GM18868 (cell line): Measurements from ENCODE around the gene SRGN.

ENCODE experiments used
- ATAC-seq: cut with Tn5 transposase; IDR thresholded peaks from one replicate; pipeline ENCODE4 v1.9.1; 2021; ENCODE audit warnings: mild to moderate bottlenecking, moderate library complexity; ENCODE audit not compliant: unreplicated experiment

Gene SRGN

DNA sequence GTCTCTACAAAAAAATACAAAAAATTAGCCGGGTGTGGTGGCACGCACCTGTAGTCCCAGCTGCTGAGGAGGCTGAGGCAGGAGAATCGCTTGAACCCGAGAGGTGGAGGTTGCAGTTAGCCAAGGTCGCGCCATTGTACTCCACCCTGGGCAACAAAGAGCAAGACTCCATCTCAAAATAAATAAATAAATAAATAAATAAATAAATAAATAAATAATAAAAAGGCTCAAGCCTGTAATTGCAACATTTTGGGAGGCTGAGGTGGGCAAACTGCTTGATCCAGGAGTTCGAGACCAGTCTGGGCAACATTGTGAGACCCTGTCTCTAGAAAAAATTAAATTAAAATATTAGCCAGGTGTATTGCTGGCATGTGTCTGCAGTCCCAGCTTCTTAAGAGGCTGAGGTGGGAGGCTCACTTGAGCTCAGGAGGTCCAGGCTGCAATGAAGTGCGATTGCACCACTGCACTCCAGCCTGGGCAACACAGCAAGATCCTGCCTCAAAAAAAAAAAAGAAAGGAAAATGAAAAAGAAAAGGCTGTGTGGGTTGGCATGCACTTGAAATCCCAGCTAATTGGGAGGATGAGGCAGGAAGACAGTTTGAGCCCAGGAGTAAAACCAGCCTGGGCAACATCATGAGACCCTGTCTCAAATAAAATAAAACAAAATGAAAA, 27.6 kb upstream of the SRGN start:
- no peak for ATAC-seq

DNA sequence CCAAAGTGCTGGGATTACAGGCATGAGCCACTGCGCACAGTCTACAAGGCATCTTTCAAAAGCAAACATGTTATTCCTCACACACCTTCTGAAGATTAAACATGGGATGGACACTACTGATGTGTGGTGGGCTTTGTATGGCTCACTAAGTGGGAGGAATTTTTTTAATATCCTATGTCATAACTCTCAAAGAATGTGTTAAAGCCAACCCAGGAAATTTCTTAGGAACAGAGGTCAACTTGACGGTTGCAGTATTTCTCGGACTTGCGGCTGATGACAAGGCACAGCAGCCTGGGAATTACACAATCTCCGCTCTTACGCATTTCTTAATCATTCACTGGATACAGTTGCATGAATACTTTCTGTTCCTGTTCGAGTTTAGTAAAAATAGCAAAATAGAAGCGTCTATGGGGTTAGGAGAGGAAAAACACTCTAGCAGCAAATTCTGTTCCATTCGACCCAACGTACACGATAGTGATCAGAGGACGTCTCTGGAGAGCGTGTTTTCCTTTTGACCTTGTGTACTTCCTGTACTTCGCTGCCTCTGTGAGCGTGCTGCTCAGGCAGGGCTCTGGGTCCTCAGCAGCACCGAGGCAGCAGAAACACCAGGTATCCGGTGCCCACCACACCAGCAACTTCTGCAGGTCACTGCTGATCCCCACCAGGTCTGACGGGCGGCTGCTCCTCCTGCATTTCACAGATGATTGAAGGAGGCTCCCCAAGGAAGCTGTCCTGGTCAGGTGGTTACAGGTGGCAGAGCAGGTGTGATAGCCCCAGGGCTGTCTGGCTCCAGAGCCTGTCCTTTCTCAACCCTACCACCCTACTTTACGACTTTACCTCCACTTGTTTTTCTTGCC, 26.4 kb upstream of the SRGN start:
- ATAC-seq = peak; percentile 31

DNA sequence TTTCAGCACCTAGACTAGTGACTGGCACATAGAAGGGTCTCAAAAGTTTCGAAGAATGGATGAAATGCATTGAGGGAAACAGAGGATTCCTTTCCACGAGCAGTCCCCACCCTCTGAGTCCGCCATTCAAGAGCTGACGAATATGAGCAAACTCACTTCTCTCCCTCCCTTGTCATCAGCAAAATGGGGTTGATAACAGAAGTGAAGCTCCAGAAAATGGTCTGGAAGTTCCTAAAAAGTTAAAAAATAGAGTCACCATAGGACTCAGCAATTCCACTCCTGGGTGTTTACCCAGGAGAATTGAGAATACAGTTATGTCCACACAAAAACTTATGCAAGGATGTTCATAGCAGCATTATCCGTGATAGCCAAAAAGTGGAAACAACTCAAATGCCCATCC, 25.0 kb upstream of the SRGN start:
- ATAC-seq = no peak

DNA sequence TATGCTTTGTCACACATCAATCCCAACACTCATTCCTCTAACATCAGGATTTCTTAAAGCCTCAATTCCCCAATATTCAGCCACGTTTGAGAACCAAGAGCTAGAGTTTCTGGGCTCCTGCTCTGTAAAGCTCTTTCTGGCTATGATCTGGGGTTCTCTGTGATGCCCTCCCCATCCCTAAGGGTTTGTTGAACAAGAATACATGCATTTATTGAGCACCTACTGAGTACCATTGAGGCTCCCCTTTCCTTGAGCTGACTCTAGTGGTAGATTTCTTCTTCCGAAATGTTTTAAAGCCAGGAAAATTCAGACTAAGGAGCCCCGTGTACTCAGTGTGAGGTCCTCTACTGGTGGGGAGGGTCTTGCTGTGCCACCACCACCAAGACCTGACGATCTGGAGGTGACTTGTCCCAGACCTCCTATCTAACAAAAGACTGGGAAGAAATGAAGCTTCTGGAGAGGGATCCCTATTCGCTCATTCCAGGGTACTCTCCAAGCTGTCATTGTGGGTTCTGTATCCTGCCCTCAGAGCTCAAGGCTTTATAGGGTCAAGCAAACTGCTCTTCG, 23.1 kb upstream of the SRGN start:
- ATAC-seq = no peak

DNA sequence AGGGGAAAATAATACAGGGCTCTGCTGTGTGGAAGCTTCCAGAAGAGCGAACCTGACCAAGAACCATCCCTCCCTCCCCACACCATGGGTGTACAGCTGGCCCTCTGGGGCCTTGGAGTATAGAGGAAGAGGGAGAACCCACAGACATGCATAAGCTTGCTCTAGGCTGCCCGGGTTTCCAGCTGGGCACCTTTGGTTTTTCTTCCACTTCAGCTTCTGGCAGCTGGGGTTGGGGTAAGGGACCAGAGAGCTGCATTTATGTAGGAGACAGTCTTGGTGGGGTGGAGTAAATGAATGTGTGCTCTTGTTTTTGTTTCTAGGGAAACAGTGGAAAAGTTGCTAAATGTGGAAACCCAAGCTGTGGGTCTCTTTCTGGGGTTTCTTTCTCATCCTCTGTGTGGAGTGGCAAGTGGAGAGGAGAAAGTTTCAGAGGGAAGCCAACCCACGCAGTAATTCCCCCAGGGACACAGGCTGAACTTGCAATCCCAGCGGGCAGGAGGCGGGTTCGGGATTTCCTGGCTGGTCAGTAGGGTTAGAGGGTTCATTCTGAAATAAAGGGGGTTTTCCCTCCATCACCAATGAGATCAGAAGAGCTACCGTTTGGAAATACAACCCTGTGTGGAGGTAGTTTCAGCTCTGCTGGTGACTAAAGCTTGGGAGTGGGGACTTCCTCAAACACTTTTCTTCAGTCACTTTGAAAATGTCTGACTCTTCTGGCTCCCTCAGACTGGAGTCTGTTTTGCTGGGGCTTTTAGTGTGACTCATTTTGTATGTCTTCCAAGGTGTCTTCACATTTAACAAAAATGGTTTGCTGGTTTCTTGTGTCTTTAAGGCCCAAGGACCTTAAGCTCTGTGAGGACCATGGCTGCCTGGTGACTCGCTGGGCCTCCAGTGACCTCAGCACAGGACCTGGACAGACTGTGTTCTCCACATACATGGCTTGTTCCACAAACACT, 22.2 kb upstream of the SRGN start:
- peak; percentile 65 for ATAC-seq

DNA sequence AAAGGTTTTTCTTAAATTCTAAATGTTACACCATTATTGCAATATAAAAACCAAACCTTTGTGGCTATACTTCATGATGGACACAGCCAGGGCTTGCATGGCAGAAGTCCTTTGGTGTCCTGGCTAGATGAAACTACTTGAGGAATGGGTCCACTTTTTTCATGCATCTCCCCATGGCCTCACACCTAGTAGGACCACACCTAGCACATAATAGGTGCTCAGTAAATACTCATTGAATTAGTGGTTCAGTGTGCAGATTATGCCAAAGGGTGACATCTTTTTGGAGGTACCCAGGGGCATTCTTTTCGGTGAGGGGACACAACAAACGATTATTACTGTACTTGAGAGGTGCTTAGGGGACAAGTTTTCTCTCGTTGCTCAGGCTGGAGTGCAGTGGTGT, 20.7 kb upstream of the SRGN start:
- no peak for ATAC-seq

DNA sequence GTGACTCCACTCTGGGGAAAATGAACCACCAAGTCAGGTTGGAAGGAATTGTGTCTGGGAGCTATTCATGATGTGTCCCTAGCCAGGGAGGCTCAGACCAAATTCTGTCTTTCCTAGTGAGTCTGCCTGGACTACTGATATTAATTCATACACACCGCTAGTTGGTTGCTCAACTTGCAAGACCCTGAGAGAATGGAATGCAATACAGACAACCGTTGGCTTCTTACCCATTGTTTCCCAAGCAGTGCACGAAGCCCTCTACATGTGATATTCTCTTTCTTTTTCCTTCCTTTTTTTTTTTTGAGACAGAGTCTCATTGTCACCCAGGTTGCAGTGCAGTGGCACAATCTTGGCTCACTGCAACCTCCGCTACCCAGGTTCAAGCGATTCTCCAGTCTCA, 19.4 kb upstream of the SRGN start:
- no peak for ATAC-seq

DNA sequence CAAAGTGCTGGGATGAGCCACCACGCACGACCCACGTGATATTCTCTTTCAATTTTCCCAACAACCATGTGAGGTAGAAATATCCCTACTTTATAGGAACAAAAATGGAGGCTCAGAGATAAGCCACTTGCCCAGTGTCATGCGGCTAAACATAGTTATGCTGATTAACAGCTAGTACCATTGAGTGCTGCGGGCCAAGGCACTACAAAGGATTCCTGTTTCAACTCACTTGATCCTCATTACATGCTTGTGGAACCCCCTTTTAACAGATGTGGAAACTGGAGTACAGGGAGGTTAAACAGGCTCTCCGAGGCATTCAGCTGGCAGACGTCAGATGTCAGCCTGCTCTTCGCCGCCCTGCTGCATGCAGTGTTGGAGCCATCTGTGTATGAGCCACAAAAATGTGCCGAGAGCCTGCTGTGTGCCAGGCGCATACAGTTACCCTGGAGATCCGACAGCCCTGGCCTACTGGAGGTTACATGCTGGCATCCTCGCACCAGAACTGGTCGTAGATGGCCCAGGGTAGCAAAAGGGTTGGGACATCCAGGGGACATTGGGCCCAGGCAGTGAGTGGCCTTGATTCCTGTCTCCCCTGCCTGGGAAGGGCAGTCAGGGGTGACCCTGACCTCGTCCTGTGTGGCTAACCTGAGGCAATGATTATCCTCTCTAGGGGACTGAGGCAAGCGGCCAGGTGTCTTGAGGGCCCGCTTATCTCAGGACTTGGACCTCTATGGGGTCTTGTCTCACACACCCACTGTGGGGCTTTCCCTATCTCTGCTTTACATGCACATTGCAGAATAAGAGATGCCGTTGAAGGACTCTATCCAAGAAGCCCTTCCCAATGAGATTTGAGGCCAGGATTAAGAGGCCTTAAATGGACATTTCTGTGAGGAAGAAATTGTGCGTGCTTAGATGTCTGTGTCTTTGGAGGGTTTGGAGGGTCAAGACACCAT, 18.5 kb upstream of the SRGN start:
- no peak for ATAC-seq

DNA sequence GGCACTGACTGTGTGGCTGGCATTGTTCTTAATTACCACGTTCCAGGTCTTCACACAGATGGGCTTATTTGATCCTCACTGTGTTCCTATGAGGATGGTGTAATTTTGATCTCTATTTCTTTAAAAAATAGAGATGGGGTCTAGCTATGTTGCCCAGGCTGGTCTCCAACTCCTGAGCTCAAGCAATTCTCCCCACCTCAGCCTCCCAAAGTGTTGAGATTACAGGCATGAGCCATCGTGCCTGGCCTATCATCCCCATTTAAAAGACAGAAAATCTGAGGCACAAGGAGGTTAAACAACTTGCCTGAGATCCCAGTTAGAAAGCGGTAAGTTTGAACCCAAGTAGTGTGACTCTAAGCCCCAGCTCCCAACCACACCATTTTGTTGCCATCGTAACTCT, 17.0 kb upstream of the SRGN start:
- ATAC-seq = no peak

DNA sequence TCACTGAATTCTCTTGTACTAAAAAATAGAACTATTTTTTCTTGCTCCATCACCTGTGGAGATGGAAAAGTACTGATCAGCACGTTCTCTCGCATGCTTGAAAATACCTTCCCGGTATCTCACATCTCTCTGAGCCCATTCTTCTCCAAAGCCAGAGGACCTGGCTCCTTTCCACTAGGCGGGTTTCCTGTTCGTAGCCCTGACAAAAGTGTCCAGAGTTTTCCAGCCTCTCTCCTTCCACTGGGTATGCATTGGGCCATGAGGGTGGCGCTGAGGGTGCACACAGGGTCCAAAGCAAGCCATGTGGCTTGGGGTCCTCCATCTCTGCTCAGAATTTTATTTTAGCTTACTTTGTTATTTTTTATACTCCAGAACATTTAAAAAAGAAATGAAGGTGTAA, 16.3 kb upstream of the SRGN start:
- no peak for ATAC-seq

DNA sequence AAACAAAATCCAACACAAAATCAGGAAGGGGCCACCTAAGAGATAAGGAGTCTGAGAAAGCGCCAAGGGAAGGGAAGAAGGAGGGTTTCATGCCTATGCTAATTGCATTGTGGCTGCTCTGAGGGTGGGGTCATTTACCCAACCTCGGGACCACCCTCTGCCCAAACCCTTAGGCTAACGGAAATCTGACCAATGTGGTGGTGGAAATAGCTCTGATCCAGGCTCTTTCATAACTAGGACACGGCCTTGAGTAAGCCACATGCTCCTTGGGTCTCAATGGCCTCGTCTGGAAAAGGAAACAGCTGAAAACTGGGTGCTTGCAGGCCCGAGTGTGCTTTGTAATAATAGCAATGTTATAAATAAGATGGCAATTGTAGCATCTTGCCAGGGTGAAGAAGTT, 14.9 kb upstream of the SRGN start:
- no peak for ATAC-seq

DNA sequence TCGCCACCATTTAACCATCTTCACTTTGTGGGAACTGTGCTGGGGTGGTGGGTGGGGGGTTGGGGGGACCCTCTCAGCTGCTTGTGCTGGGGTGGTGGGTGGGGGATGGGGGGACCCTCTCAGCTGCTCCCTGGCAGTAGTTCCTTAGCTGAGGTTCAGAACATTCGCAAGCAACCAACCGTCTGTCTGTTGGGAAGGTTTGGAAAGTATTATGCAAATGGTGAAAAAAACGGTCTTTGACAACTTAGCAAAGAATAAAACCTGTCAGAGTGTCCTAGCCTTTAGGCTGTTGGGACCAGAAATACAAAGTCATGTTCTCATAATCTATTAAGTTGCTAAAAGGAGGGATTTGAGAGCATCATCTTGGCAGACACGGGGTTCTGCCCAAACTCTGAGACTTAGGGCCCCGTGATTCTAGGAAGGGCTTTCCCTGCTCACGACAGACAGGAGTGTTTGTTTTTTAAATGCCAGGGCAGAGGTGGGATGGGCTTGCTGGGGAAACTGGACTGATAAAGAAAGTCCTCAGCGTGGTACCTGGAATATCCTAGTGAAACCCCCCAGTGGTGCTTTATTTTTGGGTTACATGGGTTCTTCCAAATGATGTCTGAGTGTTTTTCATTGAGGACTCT, 14.1 kb upstream of the SRGN start:
- no peak for ATAC-seq

DNA sequence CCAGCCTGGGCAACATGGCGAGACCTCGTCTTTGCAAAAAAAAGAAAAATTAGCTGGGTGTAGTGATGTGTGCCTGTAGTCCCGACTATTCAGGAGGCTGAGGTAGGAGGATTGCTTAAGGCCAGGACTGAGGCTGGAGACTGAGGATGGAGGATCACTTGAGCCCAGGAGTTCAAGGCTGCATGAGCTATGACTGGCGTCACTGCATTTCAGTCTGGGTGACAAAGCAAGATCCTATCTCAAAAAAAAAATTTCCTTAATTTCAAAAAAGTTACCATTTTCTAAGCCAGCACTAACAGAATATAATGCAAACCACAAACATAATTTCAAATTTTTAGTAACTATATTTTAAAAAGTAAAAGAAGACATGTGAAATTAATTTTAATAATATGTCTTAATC, 13.4 kb upstream of the SRGN start:
- ATAC-seq = no peak

DNA sequence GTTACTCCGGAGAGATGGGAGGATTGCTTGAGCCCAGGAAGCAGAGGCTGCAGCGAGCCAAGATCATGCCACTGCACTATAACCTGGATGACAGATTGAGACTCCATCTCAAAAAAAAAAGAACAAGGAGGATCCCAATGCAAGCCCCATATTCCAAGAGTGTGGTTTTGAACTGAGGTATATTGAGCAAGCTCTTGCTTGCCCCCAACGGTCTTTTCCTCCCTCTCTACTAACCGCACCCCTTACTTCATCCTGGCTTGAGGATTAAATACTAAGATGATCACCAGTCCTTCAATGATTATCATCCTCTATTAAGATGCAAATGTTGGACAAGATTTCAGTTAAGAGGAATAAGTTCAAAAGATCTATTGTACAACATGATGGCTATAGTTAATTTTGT, 12.5 kb upstream of the SRGN start:
- no peak for ATAC-seq

DNA sequence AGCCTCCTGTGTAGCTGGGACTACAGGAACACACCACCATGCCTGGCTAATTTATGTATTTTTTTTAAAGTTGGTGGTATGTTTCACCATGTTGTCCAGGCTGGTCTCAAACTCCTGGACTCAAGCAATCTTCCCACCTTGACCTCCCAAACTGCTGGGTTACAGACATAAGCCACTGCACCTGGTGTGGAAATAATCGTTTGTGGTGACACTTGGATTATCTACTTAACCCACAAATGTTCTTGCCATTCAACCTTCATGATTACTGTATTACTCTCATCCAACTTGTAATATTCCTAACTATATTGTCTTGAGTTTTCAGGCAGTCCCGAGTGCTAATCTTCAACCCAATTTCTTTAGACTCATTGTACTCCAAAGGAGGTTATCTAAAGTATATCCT, 9.6 kb upstream of the SRGN start:
- ATAC-seq = no peak

DNA sequence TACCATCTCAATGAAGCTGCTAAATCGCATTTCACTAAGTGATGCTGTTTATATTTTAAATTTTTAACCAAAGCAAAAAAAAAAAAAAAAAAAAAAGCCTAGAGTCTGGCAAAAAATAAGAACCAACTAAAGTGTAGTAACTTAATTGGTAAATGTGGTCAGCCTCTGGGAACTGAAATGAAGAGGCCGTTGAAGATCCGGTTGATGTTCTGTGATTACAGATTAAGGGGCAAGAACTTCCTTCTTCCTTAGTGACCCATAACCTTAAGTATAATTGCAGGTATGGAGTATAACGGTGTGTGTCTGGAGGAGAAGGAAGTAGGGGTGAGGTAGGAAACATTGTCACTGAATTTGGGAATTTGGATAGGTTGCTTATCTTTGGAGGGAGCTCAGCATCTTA, 7.7 kb upstream of the SRGN start:
- ATAC-seq = no peak

DNA sequence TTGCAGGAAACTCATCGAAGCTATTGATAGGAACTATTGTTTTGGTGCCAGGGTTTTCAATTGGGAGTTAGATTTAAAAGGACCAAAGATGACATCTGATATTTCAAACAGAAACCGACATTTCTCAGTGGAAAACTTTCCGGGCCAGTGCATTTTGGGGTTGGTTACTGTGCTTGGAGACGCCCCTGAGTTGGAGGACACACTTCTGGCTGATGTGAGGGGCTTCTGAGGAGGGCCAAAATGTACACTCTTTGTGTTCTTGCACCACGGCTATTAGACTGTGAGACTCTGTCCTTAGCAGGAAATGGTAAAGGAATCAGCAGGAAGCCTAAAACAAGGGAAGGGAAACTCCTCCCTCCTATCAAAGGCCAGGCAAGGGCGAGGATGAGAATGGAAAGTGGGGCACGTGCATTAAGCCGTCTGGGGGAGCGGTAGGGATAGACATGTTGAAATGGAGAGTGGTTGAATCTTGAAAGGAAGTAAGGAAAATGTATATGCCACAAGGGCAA, 1.8 kb upstream of the SRGN start:
- ATAC-seq = no peak

DNA sequence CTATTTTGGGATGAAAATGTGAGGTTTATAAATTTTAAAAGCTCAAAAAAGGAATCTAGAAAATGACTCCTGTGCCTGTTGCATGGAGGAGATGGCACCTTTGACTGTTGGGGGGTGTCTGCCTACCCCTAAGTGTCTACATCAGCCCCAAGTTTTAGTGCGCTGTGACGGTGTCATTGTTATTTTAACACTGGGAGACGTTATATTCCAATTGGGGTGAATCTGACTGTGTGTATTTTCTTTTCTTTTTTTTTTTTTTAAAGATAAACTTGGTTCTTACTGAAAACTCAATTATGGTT, 517 bp downstream of the SRGN start:
- ATAC-seq = no peak

DNA sequence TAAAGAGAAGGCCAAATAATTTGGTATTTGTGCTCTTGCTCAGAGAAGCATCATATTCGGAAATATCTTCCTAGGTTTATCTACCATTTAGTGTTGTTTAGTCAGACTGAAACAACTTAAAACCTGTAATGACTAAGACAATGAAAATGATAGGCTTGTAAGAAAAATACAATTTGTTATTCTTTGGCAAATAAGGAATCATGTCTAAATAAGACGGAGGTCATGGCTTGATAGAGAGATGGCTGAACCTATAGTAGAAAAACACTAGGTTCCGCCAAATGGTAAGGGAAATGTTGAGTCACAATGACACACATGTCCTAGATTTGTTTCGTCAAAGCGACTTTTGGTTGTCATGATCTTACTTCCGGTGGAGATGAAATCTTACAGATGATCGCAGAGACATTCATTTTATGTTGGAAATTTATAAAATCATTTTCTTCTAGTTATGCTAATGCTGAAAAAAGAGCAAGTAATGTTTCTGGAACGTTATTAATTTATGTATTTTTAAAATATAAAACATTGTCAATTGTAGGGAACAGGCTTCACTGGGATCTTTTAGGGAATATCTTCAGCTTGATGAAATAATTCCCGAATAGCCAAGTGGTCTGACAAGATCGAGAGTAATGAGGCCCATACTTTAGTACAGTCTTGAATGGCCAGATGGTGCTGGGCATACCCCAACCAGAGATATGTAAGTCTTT, 1.0 kb downstream of the SRGN start:
- ATAC-seq = no peak
